Activated effector memory CD4-positive, alpha-beta T cell treated with anti-CD3 and anti-CD28 coated beads, Interleukin-2, amount 50 U/mL, for 16 hours (primary cell): Measurements from ENCODE around the gene ASTN2.

Experiments used
- DNase-seq: peaks from one replicate; pipeline ENCODE4 v3.0.0-alpha.2; 2020

The ASTN2 gene

GRCh38 chr9:117103438-117104110, 311.3 kb downstream of the ASTN2 start:
- DNase-seq = no peak

DNA sequence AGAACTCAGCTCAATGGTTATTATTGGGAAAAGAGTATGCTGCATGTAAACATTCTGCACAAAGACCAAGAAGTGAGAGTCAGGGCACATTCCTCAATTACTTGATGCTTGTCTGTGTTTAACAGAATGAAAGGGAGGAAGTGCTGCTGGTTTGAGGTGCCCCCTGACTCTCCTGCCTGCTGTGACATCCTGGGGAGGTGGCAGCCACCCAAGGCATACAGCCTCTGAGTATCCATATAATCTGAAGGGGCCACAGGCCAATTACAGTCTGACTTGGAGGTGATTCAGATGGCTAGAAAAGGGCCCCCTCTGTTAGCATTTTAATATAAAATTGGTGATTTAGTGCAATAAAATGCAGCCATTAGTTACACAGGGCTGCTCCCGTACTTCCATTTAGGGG, 313.8 kb downstream of the ASTN2 start:
- DNase-seq = no peak

DNA sequence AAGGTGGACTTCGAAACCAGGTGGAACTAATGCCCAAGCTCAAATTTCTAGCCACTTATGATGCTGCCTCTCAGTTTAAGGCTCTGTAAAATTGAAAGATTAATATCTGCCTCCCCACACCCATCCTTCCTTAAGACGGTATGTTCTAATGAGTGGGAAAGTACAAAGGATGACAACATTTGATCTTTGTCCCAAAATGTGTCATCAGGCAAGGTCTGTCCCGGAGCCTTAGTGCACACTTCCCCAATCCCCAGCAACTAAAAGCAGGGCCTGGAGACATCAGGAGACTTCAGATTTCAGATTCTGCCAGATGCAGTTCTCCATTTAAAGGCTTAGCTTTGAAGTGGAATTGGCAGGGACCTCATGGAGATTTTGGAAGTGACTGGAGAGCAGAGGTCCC, 316.5 kb downstream of the ASTN2 start:
- no peak for DNase-seq

DNA sequence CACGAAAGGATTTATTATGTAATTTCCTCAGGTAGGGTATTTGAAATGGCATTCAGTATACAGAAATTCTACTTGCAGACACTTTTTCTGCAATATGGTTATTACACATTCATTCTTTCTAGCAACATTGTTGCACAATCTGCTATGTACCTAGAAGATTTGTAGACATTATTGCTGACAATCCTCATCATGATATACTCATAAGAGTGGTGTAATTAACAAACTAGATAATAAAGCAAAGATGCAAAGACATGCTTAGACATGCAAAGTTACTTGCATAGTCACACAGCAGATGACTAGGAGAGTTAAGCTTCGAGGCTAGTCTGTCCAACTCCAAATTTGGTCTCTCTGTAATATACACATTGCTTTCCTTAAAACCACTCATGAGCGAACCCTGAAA, 317.1 kb downstream of the ASTN2 start:
- DNase-seq = no peak

- DNase-seq = no peak
Measured at GRCh38 chr9:117096138-117096537, 318.7 kb downstream of the ASTN2 start.

DNA sequence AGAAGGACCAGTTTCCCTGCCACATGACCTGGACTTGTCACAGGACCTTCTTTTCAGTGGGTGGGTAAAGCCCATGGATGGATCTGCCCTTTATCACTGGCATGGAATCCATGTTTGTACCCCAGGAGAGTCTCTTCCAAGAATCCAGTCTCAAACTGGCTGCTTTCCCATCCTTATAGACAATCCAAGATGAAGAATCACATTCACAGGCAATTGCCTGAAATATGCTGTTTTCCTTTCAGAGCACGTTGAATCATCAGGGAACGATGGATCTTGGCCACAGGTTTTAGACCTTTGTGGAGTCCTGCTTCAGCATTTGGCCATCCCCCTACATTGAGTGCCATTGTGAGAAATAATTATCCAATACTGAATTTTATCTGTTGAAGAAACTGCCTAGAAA, 319.8 kb downstream of the ASTN2 start:
- DNase-seq = no peak

GRCh38 chr9:117093891-117094844, 320.7 kb downstream of the ASTN2 start:
- DNase-seq = no peak

DNA sequence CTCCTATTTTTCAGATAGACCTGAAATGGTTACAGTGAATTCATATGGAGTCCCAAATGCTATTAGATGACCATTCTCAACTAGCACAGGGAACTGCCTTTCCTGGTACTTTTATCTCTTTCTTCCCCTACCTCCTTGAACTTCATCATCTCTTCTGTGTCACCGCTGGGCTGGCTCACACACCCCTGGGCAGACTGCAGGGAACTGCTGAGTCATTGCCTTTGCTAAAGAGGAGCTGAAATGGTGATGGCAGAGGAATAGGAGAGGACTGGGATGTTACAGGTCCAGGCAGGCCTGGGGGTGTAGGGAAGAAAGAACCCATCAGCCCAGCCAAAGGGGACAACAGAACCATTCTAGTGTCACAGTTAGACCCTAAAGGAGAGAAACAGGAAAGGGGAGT, 322.3 kb downstream of the ASTN2 start:
- no peak for DNase-seq

DNA sequence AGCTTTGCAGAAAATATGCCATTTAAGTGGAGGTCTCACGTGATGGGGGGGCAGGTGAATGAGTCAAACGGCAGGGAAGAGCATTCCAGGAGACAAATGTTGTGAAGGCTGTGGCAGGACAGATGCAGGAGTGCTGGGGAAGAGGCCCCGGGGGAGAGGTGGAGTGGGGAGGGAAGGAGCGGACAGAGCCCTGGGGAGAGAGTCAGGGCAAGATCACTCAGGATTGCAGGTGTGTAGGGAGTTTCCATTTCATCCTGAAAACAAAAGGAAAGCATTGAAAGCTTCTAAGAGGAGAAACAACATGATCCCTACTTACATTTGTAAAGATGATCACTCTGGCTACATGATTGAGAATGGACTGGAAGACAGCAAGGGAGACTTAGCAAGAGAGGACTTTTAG, 323.3 kb downstream of the ASTN2 start:
- DNase-seq = no peak

GRCh38 chr9:117088786-117089185, 326.1 kb downstream of the ASTN2 start:
- DNase-seq = no peak

DNA sequence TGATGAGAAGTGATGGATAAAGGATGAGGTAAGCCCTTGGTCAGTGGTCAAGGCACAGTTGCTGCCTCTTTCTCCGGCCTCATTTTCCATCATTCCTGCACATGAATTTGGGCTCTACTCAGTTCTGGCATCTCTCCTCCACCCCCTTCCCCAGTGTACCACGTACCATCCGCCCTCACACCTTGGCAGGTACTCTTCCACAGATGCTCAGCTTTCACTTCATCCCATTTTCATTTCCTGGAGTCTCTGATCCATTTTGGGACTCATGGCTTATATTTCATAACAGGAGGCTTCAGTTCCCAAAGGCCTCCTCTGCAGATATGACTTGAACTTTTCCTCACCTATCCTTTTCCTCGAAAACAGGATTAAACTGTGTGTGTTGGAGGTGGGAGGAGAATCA, 326.7 kb downstream of the ASTN2 start:
- no peak for DNase-seq

DNA sequence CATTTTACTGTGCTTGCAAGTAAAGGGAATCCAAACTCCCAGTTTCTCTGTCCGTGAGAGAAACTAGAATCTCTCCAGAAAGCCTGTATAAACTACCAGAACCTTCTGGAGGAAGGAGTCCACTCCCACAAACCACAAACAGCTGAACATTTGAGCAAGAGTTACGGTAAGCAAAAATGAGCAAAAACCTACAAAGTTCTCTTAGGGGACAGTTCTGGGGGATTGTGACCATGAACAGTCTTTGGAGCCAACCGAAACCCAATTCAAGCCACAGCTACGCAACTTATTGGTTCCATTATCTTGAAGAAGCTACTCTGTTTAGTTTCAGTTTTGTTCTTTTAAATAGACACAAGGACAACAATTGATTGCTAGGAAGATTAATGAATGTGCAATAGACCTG, 330.6 kb downstream of the ASTN2 start:
- no peak for DNase-seq

DNA sequence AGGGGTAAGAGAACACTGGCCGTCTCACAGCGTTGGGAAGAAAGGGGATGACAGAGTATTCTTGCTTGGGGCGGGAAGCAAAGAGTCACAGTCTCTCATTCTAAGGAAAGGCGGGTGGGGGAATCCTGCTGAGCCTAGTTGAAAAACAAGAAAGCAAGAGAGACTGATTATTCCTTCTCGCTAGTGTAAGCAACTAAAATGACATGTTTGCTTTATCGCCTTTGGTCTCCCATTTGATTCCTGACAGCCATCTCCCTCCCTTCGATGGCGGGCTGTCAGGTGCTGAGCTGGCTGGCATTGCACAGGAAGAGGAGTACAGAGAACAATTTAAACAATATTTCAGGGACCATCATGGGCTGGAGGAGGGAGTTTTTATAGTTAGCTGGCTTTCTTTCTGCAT, 331.3 kb downstream of the ASTN2 start:
- no peak for DNase-seq

DNA sequence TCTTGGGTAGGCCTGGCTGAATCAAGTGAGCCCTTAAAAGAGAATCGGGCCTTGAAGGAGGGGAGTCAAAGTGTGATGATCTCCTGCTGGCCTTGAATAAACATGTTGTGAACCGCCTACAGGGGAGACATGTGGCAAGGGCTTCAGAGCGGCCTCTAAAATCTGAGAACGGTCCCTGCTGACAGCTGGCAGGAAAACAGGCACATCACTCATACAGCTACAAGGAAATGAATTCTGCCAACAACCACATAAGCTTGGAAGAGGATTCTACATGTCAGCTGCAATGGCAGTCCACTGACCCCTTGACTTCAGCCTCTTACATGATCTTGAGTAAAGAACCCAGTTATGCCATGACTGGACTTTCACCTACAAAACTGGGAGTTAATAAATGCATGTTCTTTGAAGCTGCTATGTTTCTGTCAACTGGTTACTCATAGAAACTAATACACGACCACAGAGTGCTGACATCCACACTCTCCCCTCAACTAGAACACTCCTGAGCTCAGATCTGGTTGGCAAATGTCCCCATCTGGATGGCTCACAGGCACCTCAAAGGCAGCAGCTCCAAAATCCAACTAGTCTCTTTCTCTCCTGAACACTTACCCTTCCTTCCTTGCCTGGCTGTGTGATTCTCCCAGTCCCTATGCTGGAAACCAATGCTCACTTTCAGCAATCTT, 333.1 kb downstream of the ASTN2 start:
- DNase-seq = no peak

GRCh38 chr9:117080765-117081390, 334.0 kb downstream of the ASTN2 start:
- DNase-seq = no peak

- no peak for DNase-seq
Measured at GRCh38 chr9:117076571-117077290, 338.1 kb downstream of the ASTN2 start.

- DNase-seq = no peak
Measured at GRCh38 chr9:117075636-117076035, 339.2 kb downstream of the ASTN2 start.

- DNase-seq = no peak
Measured at GRCh38 chr9:117074784-117075520, 339.9 kb downstream of the ASTN2 start.

- DNase-seq = no peak
Measured at GRCh38 chr9:117074342-117074662, 340.6 kb downstream of the ASTN2 start.

GRCh38 chr9:117073539-117074341, 341.1 kb downstream of the ASTN2 start:
- DNase-seq = no peak

GRCh38 chr9:117073071-117073470, 341.8 kb downstream of the ASTN2 start:
- no peak for DNase-seq
